ENCODE results near the gene KCNA5.

Gene KCNA5

GRCh38 chr12:5003025-5003666 is 40.5 kb upstream of the KCNA5 start:
- ChIA-PET POLR2A (no interaction called here), CTCF (interaction anchor here (6.1 to 11.7 kb wide), 2 partner anchors 146 to 147 kb away, joined by 63 to 110 read pairs; no protein-coding TSS in a partner anchor)
- 49% methylated on average over 5 of the region's 9 CpGs for WGBS (ENCODE audit: insufficient coverage)
- peak; percentile 60 to 78 (median 72) for DNase-seq
- no peak overlapping the region for H3K4me3 ChIP-seq (ENCODE audit: control insufficient read depth in 1 of 7, extremely low read depth in 1 of 7, insufficient read depth in 4 of 7, low read depth in 2 of 7, low read length in 6 of 7)
- H3K4me1 ChIP-seq (ENCODE audit: control extremely low read depth in 1 of 4, control insufficient read depth in 4 of 4, insufficient read depth in 4 of 4, low read length in 3 of 4), result no peaks in the 10 kb centered on the region
- peaks cover 0 to 10% (median 0%) of the 10 kb centered on the region in 5 experiments for H3K27me3 ChIP-seq (replicated peaks in 2 of 5; ENCODE audit: control insufficient read depth in 4 of 5, insufficient read depth in 5 of 5, low read length in 4 of 5)
- no peaks in the 10 kb centered on the region for H3K36me3 ChIP-seq (ENCODE audit: control insufficient read depth in 4 of 4, insufficient read depth in 4 of 4, low read length in 3 of 4)
- H3K27ac ChIP-seq (ENCODE audit: insufficient read depth in 1 of 2, low read depth in 1 of 2, low read length in 2 of 2, poor library complexity in 1 of 2, severe bottlenecking in 2 of 2), result no peak overlapping the region
- H3K9me3 ChIP-seq (ENCODE audit: control extremely low read depth in 1 of 5, control insufficient read depth in 4 of 5, insufficient read depth in 2 of 5, low read depth in 1 of 5, low read length in 4 of 5), result no peaks in the 10 kb centered on the region

GRCh38 chr12:5008661-5009060 is 35.0 kb upstream of the KCNA5 start:
- Histone ChIP-seq H3K27ac (ENCODE audit: insufficient read depth in 1 of 2, low read depth in 1 of 2, low read length in 2 of 2, poor library complexity in 1 of 2, severe bottlenecking in 2 of 2) (no peak overlapping the region), H3K4me3 (ENCODE audit: control insufficient read depth in 1 of 7, extremely low read depth in 1 of 7, insufficient read depth in 4 of 7, low read depth in 2 of 7, low read length in 6 of 7) (no peak overlapping the region), H3K27me3 (replicated peaks in 2 of 5; ENCODE audit: control insufficient read depth in 4 of 5, insufficient read depth in 5 of 5, low read length in 4 of 5) (peaks cover 0 to 7% (median 0%) of the 10 kb centered on the region in 5 experiments), H3K4me1 (ENCODE audit: control extremely low read depth in 1 of 4, control insufficient read depth in 4 of 4, insufficient read depth in 4 of 4, low read length in 3 of 4) (peaks cover 0 to 6% (median 3%) of the 10 kb centered on the region in 4 experiments), H3K36me3 (ENCODE audit: control insufficient read depth in 4 of 4, insufficient read depth in 4 of 4, low read length in 3 of 4) (no peaks in the 10 kb centered on the region), H3K9me3 (ENCODE audit: control extremely low read depth in 1 of 5, control insufficient read depth in 4 of 5, insufficient read depth in 2 of 5, low read depth in 1 of 5, low read length in 4 of 5) (no peaks in the 10 kb centered on the region)
- no peak for DNase-seq
- ChIA-PET CTCF (interaction anchor here (1.4 to 6.1 kb wide), 2 partner anchors 13 to 152 kb away, joined by 5 to 63 read pairs; no protein-coding TSS in a partner anchor), POLR2A (no interaction called here)
- 47% methylated on average over 3 of the region's 3 CpGs for WGBS (ENCODE audit: insufficient coverage)

DNA sequence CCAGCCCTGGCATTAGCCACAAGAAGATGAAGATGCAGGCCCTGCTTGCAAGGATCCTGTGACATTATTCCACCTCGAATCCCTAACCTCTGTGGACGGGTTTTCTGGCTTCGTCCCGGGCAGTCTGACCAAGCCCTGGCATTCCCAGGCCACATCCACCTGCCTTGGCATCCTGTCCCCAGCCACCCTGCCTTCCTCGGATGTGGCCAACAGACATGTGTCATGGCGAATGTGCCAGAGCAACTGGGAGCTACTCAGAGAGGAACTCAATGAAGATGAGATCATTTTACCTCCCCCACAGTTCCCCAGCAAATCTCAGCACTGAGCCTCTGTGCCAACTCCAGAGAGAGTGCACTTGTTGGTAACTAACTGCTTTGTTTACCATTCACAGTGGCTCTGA is 33.5 kb upstream of the KCNA5 start:
- CTCF ChIA-PET, result no interaction called here
- POLR2A ChIA-PET, result no interaction called here
- Histone ChIP-seq H3K4me3 (ENCODE audit: control insufficient read depth in 1 of 7, extremely low read depth in 1 of 7, insufficient read depth in 4 of 7, low read depth in 2 of 7, low read length in 6 of 7) (no peak overlapping the region), H3K9me3 (ENCODE audit: control extremely low read depth in 1 of 5, control insufficient read depth in 4 of 5, insufficient read depth in 2 of 5, low read depth in 1 of 5, low read length in 4 of 5) (no peaks in the 10 kb centered on the region), H3K27me3 (replicated peaks in 2 of 5; ENCODE audit: control insufficient read depth in 4 of 5, insufficient read depth in 5 of 5, low read length in 4 of 5) (peaks cover 0 to 7% (median 0%) of the 10 kb centered on the region in 5 experiments), H3K36me3 (ENCODE audit: control insufficient read depth in 4 of 4, insufficient read depth in 4 of 4, low read length in 3 of 4) (no peaks in the 10 kb centered on the region), H3K4me1 (ENCODE audit: control extremely low read depth in 1 of 4, control insufficient read depth in 4 of 4, insufficient read depth in 4 of 4, low read length in 3 of 4) (peaks cover 0 to 9% (median 3%) of the 10 kb centered on the region in 4 experiments), H3K27ac (ENCODE audit: insufficient read depth in 1 of 2, low read depth in 1 of 2, low read length in 2 of 2, poor library complexity in 1 of 2, severe bottlenecking in 2 of 2) (no peak overlapping the region)
- DNase-seq, result no peak
- 98% methylated on average over 6 of the region's 6 CpGs for WGBS (ENCODE audit: insufficient coverage)

- ChIA-PET POLR2A (no interaction called here), CTCF (interaction anchor here (1.0 to 2.9 kb wide), 4 partner anchors 10 to 433 kb away, joined by 3 to 17 read pairs (median 6); no protein-coding TSS in a partner anchor)
- no peak for DNase-seq
Observed at GRCh38 chr12:5012337-5012736, 31.3 kb upstream of the KCNA5 start.

GRCh38 chr12:5013266-5013730 is 30.4 kb upstream of the KCNA5 start:
- POLR2A ChIA-PET, result no interaction called here

More at GRCh38 chr12:5012337-5012736, 31.3 kb upstream of the KCNA5 start:
- Histone ChIP-seq H3K4me1 (ENCODE audit: control extremely low read depth in 1 of 4, control insufficient read depth in 4 of 4, insufficient read depth in 4 of 4, low read length in 3 of 4) (peaks cover 0 to 9% (median 3%) of the 10 kb centered on the region in 4 experiments), H3K9me3 (ENCODE audit: control extremely low read depth in 1 of 5, control insufficient read depth in 4 of 5, insufficient read depth in 2 of 5, low read depth in 1 of 5, low read length in 4 of 5) (no peaks in the 10 kb centered on the region), H3K27me3 (replicated peaks in 2 of 5; ENCODE audit: control insufficient read depth in 4 of 5, insufficient read depth in 5 of 5, low read length in 4 of 5) (peaks cover 0 to 10% (median 0%) of the 10 kb centered on the region in 5 experiments), H3K36me3 (ENCODE audit: control insufficient read depth in 4 of 4, insufficient read depth in 4 of 4, low read length in 3 of 4) (no peaks in the 10 kb centered on the region), H3K27ac (ENCODE audit: insufficient read depth in 1 of 2, low read depth in 1 of 2, low read length in 2 of 2, poor library complexity in 1 of 2, severe bottlenecking in 2 of 2) (no peak overlapping the region), H3K4me3 (ENCODE audit: control insufficient read depth in 1 of 7, extremely low read depth in 1 of 7, insufficient read depth in 4 of 7, low read depth in 2 of 7, low read length in 6 of 7) (no peak overlapping the region)
- WGBS (ENCODE audit: insufficient coverage), result 99% methylated on average over 4 of the region's 6 CpGs

GRCh38 chr12:5014269-5014668 is 29.4 kb upstream of the KCNA5 start:
- WGBS (ENCODE audit: insufficient coverage), result 100% methylated on average over 1 of the region's 2 CpGs
- peak in 1 of 3 donors; percentile 16 for DNase-seq
- Histone ChIP-seq H3K4me1 (ENCODE audit: control extremely low read depth in 1 of 4, control insufficient read depth in 4 of 4, insufficient read depth in 4 of 4, low read length in 3 of 4) (peaks cover 0 to 9% (median 3%) of the 10 kb centered on the region in 4 experiments), H3K9me3 (ENCODE audit: control extremely low read depth in 1 of 5, control insufficient read depth in 4 of 5, insufficient read depth in 2 of 5, low read depth in 1 of 5, low read length in 4 of 5) (no peaks in the 10 kb centered on the region), H3K36me3 (ENCODE audit: control insufficient read depth in 4 of 4, insufficient read depth in 4 of 4, low read length in 3 of 4) (no peaks in the 10 kb centered on the region), H3K27me3 (replicated peaks in 2 of 5; ENCODE audit: control insufficient read depth in 4 of 5, insufficient read depth in 5 of 5, low read length in 4 of 5) (peaks cover 0 to 7% (median 0%) of the 10 kb centered on the region in 5 experiments), H3K4me3 (ENCODE audit: control insufficient read depth in 1 of 7, extremely low read depth in 1 of 7, insufficient read depth in 4 of 7, low read depth in 2 of 7, low read length in 6 of 7) (no peak overlapping the region), H3K27ac (ENCODE audit: insufficient read depth in 1 of 2, low read depth in 1 of 2, low read length in 2 of 2, poor library complexity in 1 of 2, severe bottlenecking in 2 of 2) (no peak overlapping the region)
- CTCF ChIA-PET, result interaction anchor here (2.9 kb wide), 1 partner anchor 9 kb away, joined by 17 read pairs; no protein-coding TSS in a partner anchor
- POLR2A ChIA-PET, result no interaction called here

More at GRCh38 chr12:5013266-5013730, 30.4 kb upstream of the KCNA5 start:
- no peaks in the 10 kb centered on the region for H3K9me3 ChIP-seq (ENCODE audit: control extremely low read depth in 1 of 5, control insufficient read depth in 4 of 5, insufficient read depth in 2 of 5, low read depth in 1 of 5, low read length in 4 of 5)
- DNase-seq, result peak in 2 of 3 donors; percentile 15 to 20
- CTCF ChIA-PET, result interaction anchor here (1.0 to 2.9 kb wide), 5 partner anchors 10 to 434 kb away, joined by 3 to 17 read pairs (median 5); no protein-coding TSS in a partner anchor
- H3K27me3 ChIP-seq (replicated peaks in 2 of 5; ENCODE audit: control insufficient read depth in 4 of 5, insufficient read depth in 5 of 5, low read length in 4 of 5), result peaks cover 0 to 11% (median 0%) of the 10 kb centered on the region in 5 experiments
- 37% methylated on average over 5 of the region's 5 CpGs for WGBS (ENCODE audit: insufficient coverage)
- H3K27ac ChIP-seq (ENCODE audit: insufficient read depth in 1 of 2, low read depth in 1 of 2, low read length in 2 of 2, poor library complexity in 1 of 2, severe bottlenecking in 2 of 2), result no peak overlapping the region
- H3K36me3 ChIP-seq (ENCODE audit: control insufficient read depth in 4 of 4, insufficient read depth in 4 of 4, low read length in 3 of 4), result no peaks in the 10 kb centered on the region
- H3K4me1 ChIP-seq (ENCODE audit: control extremely low read depth in 1 of 4, control insufficient read depth in 4 of 4, insufficient read depth in 4 of 4, low read length in 3 of 4), result peaks cover 0 to 9% (median 3%) of the 10 kb centered on the region in 4 experiments
- no peak overlapping the region for H3K4me3 ChIP-seq (ENCODE audit: control insufficient read depth in 1 of 7, extremely low read depth in 1 of 7, insufficient read depth in 4 of 7, low read depth in 2 of 7, low read length in 6 of 7)
